ENCODE results near the gene ZNF850. TPM values are rescaled to one million over a fixed set of nuclear protein-coding genes. Genes with fewer than 3 reads are reported as not detected.
A peak's percentile ranks its signal among the peaks of the same experiment; 100 is the strongest.

The ZNF850 gene
- total and polyA plus RNA-seq, 9 of the 15 experiments (the other 6 are each of a cell fraction or from before 2014, with no cell fraction given): 1.2 to 13.0 (median 5.9) TPM

DNA sequence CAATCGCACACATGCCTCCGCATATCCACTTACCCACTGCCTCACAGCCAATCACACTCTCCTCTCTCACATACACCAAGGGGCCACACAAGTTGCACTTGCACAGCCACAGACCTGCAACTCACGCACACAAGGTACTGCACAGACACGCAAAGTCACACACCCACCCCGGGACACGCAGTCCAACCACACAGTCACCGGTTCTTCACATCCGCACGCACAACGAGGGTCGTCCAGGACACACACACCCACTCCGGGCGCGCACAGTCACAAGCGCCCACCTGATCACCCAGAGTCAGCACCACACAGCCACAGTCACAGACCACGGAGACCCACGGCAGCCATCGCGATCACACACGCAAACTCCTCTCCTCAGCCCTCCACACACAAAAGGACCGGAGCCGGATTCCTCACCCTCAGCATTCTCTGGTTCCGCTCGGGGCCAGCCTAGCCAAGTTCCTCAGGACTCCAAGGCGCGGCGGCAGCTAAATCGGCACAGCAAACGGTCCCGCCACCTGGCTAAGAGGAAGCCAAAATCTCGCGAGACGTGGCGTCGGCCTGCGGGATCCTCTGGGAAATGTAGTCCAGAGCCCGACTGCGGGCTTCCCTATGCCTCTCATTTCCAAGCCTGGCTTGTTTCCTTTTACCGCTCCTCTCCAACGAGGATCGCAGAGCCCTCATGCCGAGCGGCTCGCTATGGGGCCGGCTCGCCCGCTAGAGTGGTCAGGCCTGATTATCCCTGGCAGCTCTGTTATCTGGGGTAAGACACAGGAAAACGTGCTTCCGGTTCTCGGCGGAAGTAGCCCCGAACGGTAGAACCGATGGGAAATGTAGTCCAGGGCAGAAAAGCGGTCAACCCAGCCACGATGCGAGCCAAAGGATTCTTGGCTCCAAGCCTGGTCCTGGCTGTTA, at the start of gene ZNF850 (continued):
- TF ChIP-seq, protein P1, sequence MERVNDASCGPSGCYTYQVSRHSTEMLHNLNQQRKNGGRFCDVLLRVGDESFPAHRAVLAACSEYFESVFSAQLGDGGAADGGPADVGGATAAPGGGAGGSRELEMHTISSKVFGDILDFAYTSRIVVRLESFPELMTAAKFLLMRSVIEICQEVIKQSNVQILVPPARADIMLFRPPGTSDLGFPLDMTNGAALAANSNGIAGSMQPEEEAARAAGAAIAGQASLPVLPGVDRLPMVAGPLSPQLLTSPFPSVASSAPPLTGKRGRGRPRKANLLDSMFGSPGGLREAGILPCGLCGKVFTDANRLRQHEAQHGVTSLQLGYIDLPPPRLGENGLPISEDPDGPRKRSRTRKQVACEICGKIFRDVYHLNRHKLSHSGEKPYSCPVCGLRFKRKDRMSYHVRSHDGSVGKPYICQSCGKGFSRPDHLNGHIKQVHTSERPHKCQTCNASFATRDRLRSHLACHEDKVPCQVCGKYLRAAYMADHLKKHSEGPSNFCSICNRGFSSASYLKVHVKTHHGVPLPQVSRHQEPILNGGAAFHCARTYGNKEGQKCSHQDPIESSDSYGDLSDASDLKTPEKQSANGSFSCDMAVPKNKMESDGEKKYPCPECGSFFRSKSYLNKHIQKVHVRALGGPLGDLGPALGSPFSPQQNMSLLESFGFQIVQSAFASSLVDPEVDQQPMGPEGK (CRISPR knock-in tag; IDR thresholded peaks at IDR 0.05; ENCODE audit: borderline replicate concordance): no peak
- TF ChIP-seq CBX2 (IDR thresholded peaks at IDR 0.05; ENCODE audit: insufficient read depth, low read length, poor library complexity, severe bottlenecking): no peak
- TF ChIP-seq, protein P2, sequence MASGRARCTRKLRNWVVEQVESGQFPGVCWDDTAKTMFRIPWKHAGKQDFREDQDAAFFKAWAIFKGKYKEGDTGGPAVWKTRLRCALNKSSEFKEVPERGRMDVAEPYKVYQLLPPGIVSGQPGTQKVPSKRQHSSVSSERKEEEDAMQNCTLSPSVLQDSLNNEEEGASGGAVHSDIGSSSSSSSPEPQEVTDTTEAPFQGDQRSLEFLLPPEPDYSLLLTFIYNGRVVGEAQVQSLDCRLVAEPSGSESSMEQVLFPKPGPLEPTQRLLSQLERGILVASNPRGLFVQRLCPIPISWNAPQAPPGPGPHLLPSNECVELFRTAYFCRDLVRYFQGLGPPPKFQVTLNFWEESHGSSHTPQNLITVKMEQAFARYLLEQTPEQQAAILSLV (tag; IDR thresholded peaks at IDR 0.05): no peak
- TF ChIP-seq HNRNPLL (IDR thresholded peaks at IDR 0.05; ENCODE audit: low read depth, low read length, poor library complexity, severe bottlenecking): no peak
- TF ChIP-seq, protein P3, sequence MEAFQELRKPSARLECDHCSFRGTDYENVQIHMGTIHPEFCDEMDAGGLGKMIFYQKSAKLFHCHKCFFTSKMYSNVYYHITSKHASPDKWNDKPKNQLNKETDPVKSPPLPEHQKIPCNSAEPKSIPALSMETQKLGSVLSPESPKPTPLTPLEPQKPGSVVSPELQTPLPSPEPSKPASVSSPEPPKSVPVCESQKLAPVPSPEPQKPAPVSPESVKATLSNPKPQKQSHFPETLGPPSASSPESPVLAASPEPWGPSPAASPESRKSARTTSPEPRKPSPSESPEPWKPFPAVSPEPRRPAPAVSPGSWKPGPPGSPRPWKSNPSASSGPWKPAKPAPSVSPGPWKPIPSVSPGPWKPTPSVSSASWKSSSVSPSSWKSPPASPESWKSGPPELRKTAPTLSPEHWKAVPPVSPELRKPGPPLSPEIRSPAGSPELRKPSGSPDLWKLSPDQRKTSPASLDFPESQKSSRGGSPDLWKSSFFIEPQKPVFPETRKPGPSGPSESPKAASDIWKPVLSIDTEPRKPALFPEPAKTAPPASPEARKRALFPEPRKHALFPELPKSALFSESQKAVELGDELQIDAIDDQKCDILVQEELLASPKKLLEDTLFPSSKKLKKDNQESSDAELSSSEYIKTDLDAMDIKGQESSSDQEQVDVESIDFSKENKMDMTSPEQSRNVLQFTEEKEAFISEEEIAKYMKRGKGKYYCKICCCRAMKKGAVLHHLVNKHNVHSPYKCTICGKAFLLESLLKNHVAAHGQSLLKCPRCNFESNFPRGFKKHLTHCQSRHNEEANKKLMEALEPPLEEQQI (IDR thresholded peaks at IDR 0.05): no peak
- TF ChIP-seq SMARCA5 (IDR thresholded peaks at IDR 0.05): no peak
- no peak for TF ChIP-seq ZNF431 (CRISPR knock-in tag; IDR thresholded peaks at IDR 0.05)
- peak; percentile 70; the same call in 1 of the 2 replicates for TF ChIP-seq SAFB (IDR thresholded peaks at IDR 0.05; ENCODE audit: borderline replicate concordance, low read depth, low read length)
- TF ChIP-seq RBM34 (IDR thresholded peaks at IDR 0.05; ENCODE audit: borderline replicate concordance, insufficient read depth, low read length): no peak
- TF ChIP-seq, protein P4, sequence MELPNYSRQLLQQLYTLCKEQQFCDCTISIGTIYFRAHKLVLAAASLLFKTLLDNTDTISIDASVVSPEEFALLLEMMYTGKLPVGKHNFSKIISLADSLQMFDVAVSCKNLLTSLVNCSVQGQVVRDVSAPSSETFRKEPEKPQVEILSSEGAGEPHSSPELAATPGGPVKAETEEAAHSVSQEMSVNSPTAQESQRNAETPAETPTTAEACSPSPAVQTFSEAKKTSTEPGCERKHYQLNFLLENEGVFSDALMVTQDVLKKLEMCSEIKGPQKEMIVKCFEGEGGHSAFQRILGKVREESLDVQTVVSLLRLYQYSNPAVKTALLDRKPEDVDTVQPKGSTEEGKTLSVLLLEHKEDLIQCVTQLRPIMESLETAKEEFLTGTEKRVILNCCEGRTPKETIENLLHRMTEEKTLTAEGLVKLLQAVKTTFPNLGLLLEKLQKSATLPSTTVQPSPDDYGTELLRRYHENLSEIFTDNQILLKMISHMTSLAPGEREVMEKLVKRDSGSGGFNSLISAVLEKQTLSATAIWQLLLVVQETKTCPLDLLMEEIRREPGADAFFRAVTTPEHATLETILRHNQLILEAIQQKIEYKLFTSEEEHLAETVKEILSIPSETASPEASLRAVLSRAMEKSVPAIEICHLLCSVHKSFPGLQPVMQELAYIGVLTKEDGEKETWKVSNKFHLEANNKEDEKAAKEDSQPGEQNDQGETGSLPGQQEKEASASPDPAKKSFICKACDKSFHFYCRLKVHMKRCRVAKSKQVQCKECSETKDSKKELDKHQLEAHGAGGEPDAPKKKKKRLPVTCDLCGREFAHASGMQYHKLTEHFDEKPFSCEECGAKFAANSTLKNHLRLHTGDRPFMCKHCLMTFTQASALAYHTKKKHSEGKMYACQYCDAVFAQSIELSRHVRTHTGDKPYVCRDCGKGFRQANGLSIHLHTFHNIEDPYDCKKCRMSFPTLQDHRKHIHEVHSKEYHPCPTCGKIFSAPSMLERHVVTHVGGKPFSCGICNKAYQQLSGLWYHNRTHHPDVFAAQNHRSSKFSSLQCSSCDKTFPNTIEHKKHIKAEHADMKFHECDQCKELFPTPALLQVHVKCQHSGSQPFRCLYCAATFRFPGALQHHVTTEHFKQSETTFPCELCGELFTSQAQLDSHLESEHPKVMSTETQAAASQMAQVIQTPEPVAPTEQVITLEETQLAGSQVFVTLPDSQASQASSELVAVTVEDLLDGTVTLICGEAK (IDR thresholded peaks at IDR 0.05): peak; percentile 98
- TF ChIP-seq, protein P4 (CRISPR knock-in tag; IDR thresholded peaks at IDR 0.05): no peak

All from K562 (cell line).